HG03378 (cell line): Measurements from ENCODE around the gene PLPPR3.

ENCODE experiments used
- ATAC-seq: cut with Tn5 transposase; IDR thresholded peaks from one replicate; pipeline ENCODE4 v1.9.1; 2021; ENCODE audit warnings: mild to moderate bottlenecking, moderate library complexity; ENCODE audit not compliant: unreplicated experiment

The PLPPR3 gene

DNA sequence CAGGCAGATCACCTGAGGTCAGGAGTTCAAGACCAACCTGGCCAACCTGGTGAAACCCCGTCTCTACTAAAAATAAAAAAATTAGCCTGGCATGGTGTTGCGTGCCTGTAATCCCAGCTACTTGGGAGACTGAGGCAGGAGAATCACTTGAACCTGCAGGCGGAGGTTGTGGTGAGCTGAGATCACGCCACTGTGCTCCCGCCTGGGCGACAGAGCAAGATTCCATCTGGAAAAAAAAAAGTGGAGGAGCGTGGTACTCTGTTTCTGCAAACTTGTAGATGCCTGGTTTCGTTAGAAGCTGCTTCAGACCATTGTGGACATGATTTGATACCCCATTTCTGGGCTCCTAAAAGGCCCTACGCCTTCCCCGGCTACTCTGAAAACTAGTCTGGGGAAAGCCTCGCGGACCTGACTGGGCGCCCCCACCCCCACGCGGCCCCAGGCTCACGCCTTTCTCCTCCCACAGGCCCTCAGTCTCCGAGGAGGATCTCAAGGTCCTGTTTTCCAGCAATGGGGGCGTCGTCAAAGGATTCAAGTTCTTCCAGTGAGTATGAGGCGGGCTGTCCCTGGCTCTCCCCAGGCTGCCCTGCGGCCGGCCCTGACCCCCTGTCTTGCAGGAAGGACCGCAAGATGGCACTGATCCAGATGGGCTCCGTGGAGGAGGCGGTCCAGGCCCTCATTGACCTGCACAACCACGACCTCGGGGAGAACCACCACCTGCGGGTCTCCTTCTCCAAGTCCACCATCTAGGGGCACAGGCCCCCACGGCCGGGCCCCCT lies 11.5 kb downstream of the PLPPR3 start:
- ATAC-seq, result no peak

DNA sequence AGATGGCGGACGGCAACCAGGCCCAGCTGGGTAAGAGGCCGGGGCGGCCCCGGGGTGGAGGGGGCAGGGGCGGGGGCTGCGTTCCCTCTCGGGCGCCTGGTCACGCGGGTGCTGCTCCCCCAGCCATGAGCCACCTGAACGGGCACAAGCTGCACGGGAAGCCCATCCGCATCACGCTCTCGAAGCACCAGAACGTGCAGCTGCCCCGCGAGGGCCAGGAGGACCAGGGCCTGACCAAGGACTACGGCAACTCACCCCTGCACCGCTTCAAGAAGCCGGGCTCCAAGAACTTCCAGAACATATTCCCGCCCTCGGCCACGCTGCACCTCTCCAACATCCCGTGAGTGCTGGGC lies 13.4 kb downstream of the PLPPR3 start:
- no peak for ATAC-seq

- no peak for ATAC-seq
Measured at GRCh38 chr19:807627-808422, 13.9 kb downstream of the PLPPR3 start.

GRCh38 chr19:806815-807421 lies 14.8 kb downstream of the PLPPR3 start:
- ATAC-seq, result no peak

DNA sequence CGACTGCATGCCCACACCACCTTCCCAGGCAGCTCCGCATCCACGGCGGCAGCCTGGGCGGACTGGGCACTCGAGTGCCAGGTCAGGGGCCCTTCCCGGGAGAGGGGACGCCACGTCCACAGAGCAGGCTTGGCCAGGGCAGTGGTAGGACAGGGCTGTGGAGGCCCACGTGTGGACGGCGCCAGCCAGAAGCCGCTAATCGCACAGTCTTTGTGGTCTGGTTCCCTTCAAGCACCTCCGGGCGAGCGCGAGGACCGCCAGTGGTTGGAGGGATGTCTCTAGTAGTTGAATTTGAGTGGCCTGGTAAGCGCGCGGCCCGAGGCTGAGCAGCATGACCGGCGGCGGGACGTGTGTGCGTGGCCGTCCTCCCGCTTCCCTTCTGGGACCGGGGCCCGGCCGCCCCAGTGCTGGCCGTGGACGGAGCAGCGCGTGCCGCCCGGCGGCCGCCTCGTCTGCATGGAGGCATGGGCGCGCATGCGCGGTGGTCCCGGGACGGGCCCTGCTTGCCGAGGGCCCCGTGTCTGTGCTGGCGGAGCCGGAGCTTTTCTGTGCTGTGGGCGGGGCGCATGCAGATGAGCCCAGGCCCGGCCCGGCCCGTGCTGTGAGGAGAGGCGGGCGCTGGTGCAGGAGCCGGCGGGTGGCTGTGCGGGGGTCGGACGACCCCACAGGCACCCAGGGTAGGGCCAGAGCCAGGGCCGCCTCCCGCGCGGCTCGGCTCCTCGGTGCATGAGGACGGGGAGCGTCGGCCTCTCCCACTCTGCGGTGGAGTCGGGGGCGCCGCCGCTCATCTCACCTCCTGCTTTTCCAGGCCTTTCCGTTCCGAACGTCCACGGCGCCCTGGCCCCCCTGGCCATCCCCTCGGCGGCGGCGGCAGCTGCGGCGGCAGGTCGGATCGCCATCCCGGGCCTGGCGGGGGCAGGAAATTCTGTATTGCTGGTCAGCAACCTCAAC lies 15.9 kb downstream of the PLPPR3 start:
- no peak for ATAC-seq

DNA sequence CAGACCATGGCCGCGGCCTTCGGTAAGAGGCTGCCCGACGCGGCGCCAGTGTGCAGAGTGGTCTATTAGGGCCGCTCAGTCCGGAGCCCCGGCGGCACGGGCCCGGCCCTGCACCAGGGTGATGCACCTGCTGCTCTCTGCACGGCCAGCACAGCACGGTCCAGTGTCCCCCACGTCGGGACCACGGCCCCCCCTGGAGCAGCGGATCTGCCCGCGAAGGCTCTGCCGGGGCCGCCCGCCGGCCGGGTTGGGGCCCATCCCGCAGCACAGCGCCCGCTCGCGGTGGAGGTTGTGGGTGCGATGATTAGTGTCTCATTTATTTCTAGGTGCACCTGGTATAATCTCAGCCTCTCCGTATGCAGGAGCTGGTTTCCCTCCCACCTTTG lies 16.6 kb downstream of the PLPPR3 start:
- no peak for ATAC-seq

DNA sequence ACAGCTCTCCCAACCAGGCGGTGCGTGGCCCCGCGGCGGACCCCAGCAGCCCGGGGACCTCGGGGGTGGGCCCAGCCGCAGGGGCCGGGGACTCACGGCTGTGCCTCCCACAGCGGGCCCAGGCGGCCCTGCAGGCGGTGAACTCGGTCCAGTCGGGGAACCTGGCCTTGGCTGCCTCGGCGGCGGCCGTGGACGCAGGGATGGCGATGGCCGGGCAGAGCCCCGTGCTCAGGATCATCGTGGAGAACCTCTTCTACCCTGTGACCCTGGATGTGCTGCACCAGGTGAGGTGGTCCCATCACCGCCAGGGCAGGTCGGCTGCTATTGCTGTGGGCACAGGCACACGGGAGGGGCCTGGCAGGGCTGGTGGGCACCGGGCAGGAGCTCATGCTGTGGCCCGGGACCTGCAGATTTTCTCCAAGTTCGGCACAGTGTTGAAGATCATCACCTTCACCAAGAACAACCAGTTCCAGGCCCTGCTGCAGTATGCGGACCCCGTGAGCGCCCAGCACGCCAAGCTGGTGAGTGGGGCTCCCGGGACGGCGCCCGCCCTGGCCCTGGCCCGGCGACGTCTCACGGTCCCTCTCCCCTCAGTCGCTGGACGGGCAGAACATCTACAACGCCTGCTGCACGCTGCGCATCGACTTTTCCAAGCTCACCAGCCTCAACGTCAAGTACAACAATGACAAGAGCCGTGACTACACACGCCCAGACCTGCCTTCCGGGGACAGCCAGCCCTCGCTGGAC lies 17.2 kb downstream of the PLPPR3 start:
- ATAC-seq, result no peak

DNA sequence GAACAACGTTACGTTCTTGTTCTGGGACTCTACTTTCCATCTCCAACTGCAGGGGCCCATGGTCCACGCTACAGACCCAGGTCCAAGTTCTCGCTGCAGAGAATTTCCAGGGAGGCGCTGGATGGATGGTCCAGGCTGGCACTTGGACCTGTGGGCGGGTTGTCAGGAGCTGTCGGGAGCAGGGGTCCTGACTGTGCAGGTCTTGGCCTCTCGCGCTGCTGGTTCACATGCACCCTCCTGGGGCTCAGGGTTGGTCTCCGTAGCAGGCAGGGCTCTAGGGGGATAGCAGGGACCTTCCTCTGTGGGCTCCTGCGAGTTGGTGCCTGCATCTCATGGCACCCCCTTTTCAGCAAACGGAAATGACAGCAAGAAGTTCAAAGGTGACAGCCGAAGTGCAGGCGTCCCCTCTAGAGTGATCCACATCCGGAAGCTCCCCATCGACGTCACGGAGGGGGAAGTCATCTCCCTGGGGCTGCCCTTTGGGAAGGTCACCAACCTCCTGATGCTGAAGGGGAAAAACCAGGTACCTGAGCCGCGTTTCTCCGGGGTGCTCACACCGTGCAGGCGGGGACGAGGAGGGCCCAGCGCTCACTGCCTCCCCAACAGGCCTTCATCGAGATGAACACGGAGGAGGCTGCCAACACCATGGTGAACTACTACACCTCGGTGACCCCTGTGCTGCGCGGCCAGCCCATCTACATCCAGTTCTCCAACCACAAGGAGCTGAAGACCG lies 17.9 kb downstream of the PLPPR3 start:
- ATAC-seq, result no peak

GRCh38 chr19:803099-803561 lies 18.6 kb downstream of the PLPPR3 start:
- no peak for ATAC-seq

- no peak for ATAC-seq
Measured at GRCh38 chr19:802498-803098, 19.2 kb downstream of the PLPPR3 start.

- no peak for ATAC-seq
Measured at GRCh38 chr19:801861-802497, 19.8 kb downstream of the PLPPR3 start.

- ATAC-seq, result no peak
Measured at GRCh38 chr19:801030-801860, 20.5 kb downstream of the PLPPR3 start.

DNA sequence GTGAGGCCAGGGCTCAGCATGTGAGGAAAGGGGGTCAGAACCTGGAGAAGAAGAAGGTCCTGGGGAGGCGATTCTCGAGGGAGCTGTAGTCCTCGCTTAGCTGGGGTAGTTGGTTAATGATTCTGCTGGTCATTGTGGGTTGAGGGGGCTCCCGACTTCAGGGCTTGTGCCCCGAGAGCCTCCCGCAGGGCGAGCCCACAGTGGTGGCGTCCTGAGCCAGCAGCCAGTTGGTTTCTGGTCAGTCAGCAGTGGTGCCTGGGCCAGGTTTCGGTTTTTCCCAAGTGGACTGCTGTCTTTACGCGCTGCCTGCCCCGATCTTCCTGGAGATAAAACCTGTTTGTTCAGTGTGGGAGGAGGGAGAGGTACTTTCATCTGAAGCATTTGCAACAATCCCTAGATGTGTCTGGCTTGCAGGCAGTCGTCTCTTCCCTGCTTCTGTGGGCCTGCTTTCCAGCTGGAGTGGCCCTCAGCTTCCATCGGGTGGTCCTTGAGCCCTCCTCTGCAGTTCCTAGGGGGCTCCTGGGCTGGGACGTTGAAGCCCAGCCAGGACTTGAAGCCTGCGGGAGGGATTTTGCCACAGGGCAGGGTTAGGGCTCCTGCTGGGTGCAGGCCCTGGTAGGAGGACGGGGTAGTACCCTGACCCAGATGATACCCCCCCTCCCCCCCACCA lies 21.3 kb downstream of the PLPPR3 start:
- no peak for ATAC-seq

DNA sequence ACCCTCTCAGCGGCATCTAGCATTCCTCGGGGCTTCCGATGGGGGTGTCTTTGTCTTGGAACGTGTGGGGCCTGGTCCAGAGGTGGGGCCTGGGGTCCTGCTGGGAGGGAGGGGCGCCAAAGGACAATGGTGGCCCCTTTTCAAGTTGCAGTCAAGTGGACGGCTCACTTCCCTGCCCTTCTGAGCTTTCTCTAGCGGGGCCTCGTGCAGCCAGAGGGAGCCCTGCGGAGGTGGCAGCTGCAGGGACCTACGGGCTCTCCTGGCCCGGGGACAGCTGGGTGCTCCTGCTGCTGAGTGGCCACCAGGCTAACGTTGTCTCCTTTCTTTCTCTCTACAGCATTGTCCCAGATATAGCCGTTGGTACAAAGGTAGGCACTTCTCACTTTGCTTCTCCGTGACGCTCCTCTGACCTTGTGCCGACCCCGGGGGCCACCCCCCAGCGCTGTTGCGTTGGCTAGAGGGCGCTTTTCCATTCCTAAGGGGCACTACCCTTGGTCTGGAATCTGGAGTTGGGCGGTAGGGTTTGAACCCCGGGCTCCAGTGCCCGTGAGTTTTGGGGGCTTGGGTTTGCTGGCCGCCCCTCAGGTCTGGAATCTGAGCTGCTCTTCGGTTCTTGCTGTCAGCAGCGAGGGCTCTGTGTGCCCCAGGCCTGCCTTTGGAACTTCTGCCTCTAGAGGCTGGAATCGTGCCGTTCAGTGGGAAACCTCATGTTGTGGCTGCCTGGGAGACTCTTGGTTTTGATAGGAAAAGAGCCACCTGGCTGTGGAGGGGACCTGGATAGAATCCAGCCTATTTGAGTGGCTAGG lies 22.5 kb downstream of the PLPPR3 start:
- ATAC-seq, result no peak

DNA sequence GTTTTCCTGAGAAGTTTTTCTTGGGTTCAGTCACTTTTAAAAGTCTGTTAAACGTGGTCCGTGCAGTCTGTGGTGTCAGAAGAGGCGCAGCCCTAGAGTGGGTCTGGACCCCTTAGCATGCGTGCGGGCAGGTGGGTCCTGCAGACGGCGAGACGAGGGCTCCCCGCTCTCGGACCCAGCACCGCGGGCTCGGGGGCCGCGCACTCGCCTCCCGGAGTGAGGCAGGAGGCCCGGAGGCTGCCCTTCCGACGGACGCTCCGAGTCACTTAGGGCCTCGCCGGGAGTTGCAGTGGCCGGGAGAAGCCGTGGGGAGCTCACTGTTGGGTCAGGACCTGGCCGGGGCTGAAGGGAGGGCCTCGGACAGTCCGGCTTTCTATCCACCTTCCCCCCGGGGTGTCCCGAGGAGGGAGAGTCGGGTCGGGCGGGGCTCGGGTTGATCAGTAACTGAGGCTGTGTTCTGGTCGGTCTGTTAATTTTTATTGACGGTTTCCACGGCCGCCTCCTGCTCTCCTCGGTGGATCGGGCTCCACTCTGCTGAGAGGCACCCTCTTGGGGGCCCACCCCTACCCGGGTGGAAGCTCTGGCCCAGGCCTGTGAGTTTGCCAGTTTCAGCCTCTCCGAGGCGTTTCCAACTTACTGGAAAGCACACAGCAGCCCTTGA lies 23.2 kb downstream of the PLPPR3 start:
- no peak for ATAC-seq
